H9 (cell line): ENCODE data around the gene GDPD4. TPM values are rescaled to one million over a fixed set of nuclear protein-coding genes. Genes with fewer than 3 reads are reported as not detected.

ENCODE experiments used
- DNase-seq: peaks from one replicate; pipeline ENCODE4 v3.0.0-alpha.2; 2017
- H2AFZ ChIP-seq: one replicate; pipeline ENCODE4 v1.6.1; 2013; ENCODE audit warnings: mild to moderate bottlenecking, low read length, control low read depth, moderate library complexity
- H2AK5ac ChIP-seq: 2 replicates; pipeline ENCODE4 v1.6.1; 2013; ENCODE audit warnings: low read length, control low read depth, mixed read lengths; ENCODE audit not compliant: insufficient read length
- H2BK120ac ChIP-seq: one replicate; pipeline ENCODE4 v1.6.1; 2013; ENCODE audit warnings: low read depth, mild to moderate bottlenecking, low read length, control low read depth, inconsistent platforms; ENCODE audit not compliant: poor library complexity, severe bottlenecking
- H2BK12ac ChIP-seq: 2 replicates; pipeline ENCODE4 v1.6.1; 2013; ENCODE audit warnings: low read length, control low read depth, mixed read lengths, low read depth; ENCODE audit not compliant: insufficient read length
- H2BK15ac ChIP-seq: 2 replicates; pipeline ENCODE4 v1.6.1; 2013; ENCODE audit warnings: low read depth, low read length, control low read depth
- H2BK20ac ChIP-seq: one replicate; pipeline ENCODE4 v1.6.1; 2013; ENCODE audit warnings: low read depth, mild to moderate bottlenecking, low read length, control low read depth, inconsistent platforms; ENCODE audit not compliant: poor library complexity, severe bottlenecking
- H2BK5ac ChIP-seq: 2 replicates; pipeline ENCODE4 v1.6.1; 2013; ENCODE audit warnings: low read length, control low read depth, mixed read lengths; ENCODE audit not compliant: insufficient read length
- H3K14ac ChIP-seq: 2 replicates; pipeline ENCODE4 v1.6.1; 2013; ENCODE audit warnings: low read length, control low read depth; ENCODE audit not compliant: insufficient read depth
- H3K18ac ChIP-seq: 2 replicates; pipeline ENCODE4 v1.6.1; 2013; ENCODE audit warnings: low read depth, mild to moderate bottlenecking, mixed read lengths, low read length, control low read depth; ENCODE audit not compliant: insufficient read length
- H3K23ac ChIP-seq: 2 replicates; pipeline ENCODE4 v1.6.1; 2013; ENCODE audit warnings: low read length, control low read depth, mixed read lengths, low read depth; ENCODE audit not compliant: insufficient read length
- H3K23me2 ChIP-seq: 2 replicates; pipeline ENCODE4 v1.6.1; 2013; ENCODE audit warnings: low read depth, mild to moderate bottlenecking, mixed read lengths, low read length, control low read depth; ENCODE audit not compliant: insufficient read length, poor library complexity, severe bottlenecking
- H3K27ac ChIP-seq: 2 replicates; pipeline ENCODE4 v1.5.1; 2013; ENCODE audit warnings: low read length, control low read depth, mixed read lengths, low read depth; ENCODE audit not compliant: insufficient read length
- H3K27me3 ChIP-seq: 2 replicates; pipeline ENCODE4 v1.6.1; 2013; ENCODE audit warnings: low read length, control low read depth, inconsistent platforms; ENCODE audit not compliant: insufficient read depth
- H3K4ac ChIP-seq: 2 replicates; pipeline ENCODE4 v1.6.1; 2013; ENCODE audit warnings: low read depth, mild to moderate bottlenecking, control low read depth, inconsistent platforms, low read length, moderate library complexity
- H3K4me1 ChIP-seq: 2 replicates; pipeline ENCODE4 v1.6.1; 2013; ENCODE audit warnings: low read length, control low read depth, inconsistent platforms; ENCODE audit not compliant: insufficient read depth
- H3K4me2 ChIP-seq: 2 replicates; pipeline ENCODE4 v1.6.1; 2013; ENCODE audit warnings: low read length, control low read depth, mixed read lengths; ENCODE audit not compliant: insufficient read length, insufficient read depth
- H3K56ac ChIP-seq: 2 replicates; pipeline ENCODE4 v1.6.1; 2013; ENCODE audit warnings: low read depth, mild to moderate bottlenecking, mixed read lengths, low read length, control low read depth; ENCODE audit not compliant: insufficient read length
- H3K79me1 ChIP-seq: 2 replicates; pipeline ENCODE4 v1.6.1; 2013; ENCODE audit warnings: low read depth, mild to moderate bottlenecking, moderate library complexity, low read length, control low read depth, inconsistent platforms; ENCODE audit not compliant: insufficient read depth, poor library complexity, severe bottlenecking
- H3K79me2 ChIP-seq: 2 replicates; pipeline ENCODE4 v1.6.1; 2013; ENCODE audit warnings: low read length, control low read depth, inconsistent platforms; ENCODE audit not compliant: insufficient read depth
- H3K9ac ChIP-seq: 2 replicates; pipeline ENCODE4 v1.6.1; 2013; ENCODE audit warnings: low read length, control low read depth, mixed read lengths; ENCODE audit not compliant: insufficient read length; ENCODE audit errors: extremely low read depth
- H3K9me3 ChIP-seq: one replicate; pipeline ENCODE4 v1.6.1; 2013; ENCODE audit warnings: low read depth, low read length, inconsistent platforms; ENCODE audit not compliant: control insufficient read depth
- H3T11ph ChIP-seq: one replicate; pipeline ENCODE4 v1.6.1; 2013; ENCODE audit warnings: mild to moderate bottlenecking, low read length, control low read depth, inconsistent platforms
- H4K20me1 ChIP-seq: one replicate; pipeline ENCODE4 v1.6.1; 2013; ENCODE audit not compliant: control insufficient read depth, insufficient read length, insufficient read depth
- H4K5ac ChIP-seq: 2 replicates; pipeline ENCODE4 v1.6.1; 2013; ENCODE audit warnings: low read depth, mild to moderate bottlenecking, mixed read lengths, low read length, control low read depth; ENCODE audit not compliant: insufficient read length
- H4K8ac ChIP-seq: replicated peaks from 2 replicates; pipeline ENCODE4 v1.6.1; 2013; ENCODE audit warnings: low read length, control low read depth, mixed read lengths, low read depth; ENCODE audit not compliant: insufficient read length
- H4K91ac ChIP-seq: 2 replicates; pipeline ENCODE4 v1.6.1; 2013; ENCODE audit warnings: low read depth, mild to moderate bottlenecking, moderate library complexity, mixed read lengths, low read length, control low read depth; ENCODE audit not compliant: insufficient read length
- H3K27ac Mint-ChIP-seq, 3 experiments: 2 replicates in 2 of 3; 3 replicates in 1 of 3; pipeline ENCODE4 v1.8.0; 2020 to 2021; ENCODE audit warnings: mixed read lengths in 3 of 3, mild to moderate bottlenecking in 1 of 3, moderate library complexity in 1 of 3
- H3K27me3 Mint-ChIP-seq: 2 replicates; pipeline ENCODE4 v1.8.0; 2021; ENCODE audit warnings: low read depth, mild to moderate bottlenecking, moderate library complexity, mixed read lengths
- H3K36me3 Mint-ChIP-seq, 3 experiments: 2 replicates in 2 of 3; 3 replicates in 1 of 3; pipeline ENCODE4 v1.8.0; 2020 to 2021; ENCODE audit warnings: low read depth in 3 of 3, mixed read lengths in 3 of 3; ENCODE audit not compliant: insufficient read depth in 1 of 3
- H3K4me1 Mint-ChIP-seq, 2 experiments: 2 replicates each; pipeline ENCODE4 v1.8.0; 2020; ENCODE audit warnings: mixed read lengths in 2 of 2
- H3K4me3 Mint-ChIP-seq, 2 experiments: 2 replicates in 1 of 2; 3 replicates in 1 of 2; pipeline ENCODE4 v1.8.0; 2020 to 2021; ENCODE audit warnings: mild to moderate bottlenecking in 2 of 2, mixed read lengths in 2 of 2, moderate library complexity in 1 of 2
- H3K9me3 Mint-ChIP-seq, 2 experiments: 2 replicates in 1 of 2; 3 replicates in 1 of 2; pipeline ENCODE4 v1.8.0; 2020; ENCODE audit warnings: mild to moderate bottlenecking in 2 of 2, mixed read lengths in 2 of 2, moderate library complexity in 1 of 2
- WGBS: extraction: QIAGEN DNeasy Blood & Tissue Kit; methylation state at CpG from one replicate; pipeline ENCODE4 v1.1.7; 2013; ENCODE audit warnings: missing lambda C conversion rate, low lambda C conversion rate, mixed read lengths; ENCODE audit not compliant: insufficient read length; ENCODE audit errors: extremely low coverage; 5-methylcytosine and 5-hydroxymethylcytosine counted together
- total RNA-seq: library from RNA; stranded (reverse); gene quantifications from 2 replicates; pipeline ENCODE4 v1.2.1, GENCODE V29; 2021
- TF ChIP-seq, protein P1 (sequence below): fragments of 200-600 bp; sonication (generic); conservative IDR thresholded peaks from 3 replicates; pipeline ENCODE4 v1.8.0; 2021; ENCODE audit warnings: antibody characterized with exemption, mild to moderate bottlenecking

GDPD4 gene
- total RNA-seq, 1 experiment from 2014 or later: not detected

DNA sequence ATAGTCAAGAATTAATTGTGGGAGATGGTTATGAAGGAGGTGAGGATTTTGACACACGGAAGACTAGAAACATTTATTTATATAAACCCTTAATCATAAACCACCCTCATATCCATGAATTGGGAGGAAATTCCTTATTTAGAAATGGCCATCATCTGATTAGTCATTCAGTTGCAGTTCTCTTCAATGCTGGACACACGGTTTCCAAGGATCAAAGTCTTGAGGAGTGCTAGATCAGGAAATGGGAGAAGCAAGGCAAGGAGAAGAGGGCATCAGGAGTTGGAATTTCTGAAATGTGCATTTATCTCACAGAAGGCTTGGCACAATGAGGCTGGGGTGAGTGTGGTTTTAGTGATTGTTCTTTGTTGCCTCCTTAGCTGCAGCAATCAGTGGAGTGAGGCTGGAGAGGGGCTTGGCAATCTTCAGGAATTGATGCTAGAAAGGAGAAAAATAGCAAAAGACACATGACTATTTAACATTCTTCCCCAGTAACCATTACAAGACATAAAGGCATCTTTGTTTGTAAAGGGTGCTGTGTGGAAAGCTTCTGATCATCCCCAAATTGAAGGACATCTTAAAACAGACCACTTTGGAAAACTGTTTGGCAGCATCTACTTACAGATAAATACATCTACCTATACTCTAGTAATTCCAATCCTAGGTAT is 21.6 kb upstream of the GDPD4 start:
- Histone ChIP-seq H2AFZ (no peak overlapping the region), H3K27me3 (no peaks in the 10 kb centered on the region), H3K23me2 (no peaks in the 10 kb centered on the region), H2BK120ac (no peak overlapping the region), H3K79me1 (no peaks in the 10 kb centered on the region), H3K4me2 (no peak overlapping the region), H2BK20ac (no peak overlapping the region), H2BK12ac (no peak overlapping the region), H3K27ac (no peak overlapping the region), H3K56ac (no peak overlapping the region), H4K8ac (no peak overlapping the region), H3T11ph (no peak overlapping the region), H3K18ac (no peak overlapping the region), H3K4ac (no peak overlapping the region), H3K23ac (no peak overlapping the region), H4K20me1 (no peaks in the 10 kb centered on the region), H3K79me2 (no peaks in the 10 kb centered on the region), H2BK15ac (no peak overlapping the region), H3K4me1 (no peaks in the 10 kb centered on the region), H4K5ac (no peak overlapping the region), H4K91ac (no peak overlapping the region), H2AK5ac (no peak overlapping the region), H2BK5ac (no peak overlapping the region), H3K9me3 (no peaks in the 10 kb centered on the region), H3K14ac (no peak overlapping the region), H3K9ac (no peak overlapping the region)
- Mint-ChIP-seq H3K27ac (no peak overlapping the region), H3K36me3 (peaks cover 17 to 36% (median 18%) of the 10 kb centered on the region in 3 experiments; a peak in 6 of 7 replicates), H3K4me3 (no peak overlapping the region), H3K4me1 (no peaks in the 10 kb centered on the region), H3K9me3 (no peaks in the 10 kb centered on the region), H3K27me3 (no peaks in the 10 kb centered on the region)
- TF ChIP-seq, protein P1, sequence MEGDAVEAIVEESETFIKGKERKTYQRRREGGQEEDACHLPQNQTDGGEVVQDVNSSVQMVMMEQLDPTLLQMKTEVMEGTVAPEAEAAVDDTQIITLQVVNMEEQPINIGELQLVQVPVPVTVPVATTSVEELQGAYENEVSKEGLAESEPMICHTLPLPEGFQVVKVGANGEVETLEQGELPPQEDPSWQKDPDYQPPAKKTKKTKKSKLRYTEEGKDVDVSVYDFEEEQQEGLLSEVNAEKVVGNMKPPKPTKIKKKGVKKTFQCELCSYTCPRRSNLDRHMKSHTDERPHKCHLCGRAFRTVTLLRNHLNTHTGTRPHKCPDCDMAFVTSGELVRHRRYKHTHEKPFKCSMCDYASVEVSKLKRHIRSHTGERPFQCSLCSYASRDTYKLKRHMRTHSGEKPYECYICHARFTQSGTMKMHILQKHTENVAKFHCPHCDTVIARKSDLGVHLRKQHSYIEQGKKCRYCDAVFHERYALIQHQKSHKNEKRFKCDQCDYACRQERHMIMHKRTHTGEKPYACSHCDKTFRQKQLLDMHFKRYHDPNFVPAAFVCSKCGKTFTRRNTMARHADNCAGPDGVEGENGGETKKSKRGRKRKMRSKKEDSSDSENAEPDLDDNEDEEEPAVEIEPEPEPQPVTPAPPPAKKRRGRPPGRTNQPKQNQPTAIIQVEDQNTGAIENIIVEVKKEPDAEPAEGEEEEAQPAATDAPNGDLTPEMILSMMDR: no peak
- WGBS: no CpG with 5 or more reads among the region's 2 CpGs
- no peak for DNase-seq
